ENCODE results near the gene MARCHF3.

DNA sequence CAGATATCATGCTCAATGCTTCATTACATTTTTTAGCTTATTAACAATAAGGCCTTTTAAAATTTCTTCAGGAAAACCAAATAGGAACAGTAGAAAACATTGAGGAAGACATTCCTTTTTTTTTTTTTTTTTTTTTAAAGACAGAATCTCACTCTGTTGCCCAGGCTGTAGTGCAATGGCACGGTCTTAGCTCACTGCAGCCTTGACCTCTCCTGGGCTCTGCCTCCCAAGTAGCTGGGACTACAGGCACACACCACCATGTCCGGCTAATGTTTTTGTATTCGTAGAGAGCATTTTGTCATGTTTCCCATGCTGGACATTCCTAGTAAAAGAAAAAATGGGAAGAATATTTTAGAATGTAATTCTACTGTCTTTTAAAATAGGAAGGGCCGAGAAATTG is 193.1 kb downstream of the MARCHF3 start:
- TF ChIP-seq POLR2AphosphoS5 (IDR thresholded peaks at IDR 0.05; ENCODE audit: low read length) (no peak), POU2F2 (IDR thresholded peaks at IDR 0.05; ENCODE audit: borderline replicate concordance, low read depth, low read length) (no peak), ZNF24 (IDR thresholded peaks at IDR 0.05) (no peak), YY1 (IDR thresholded peaks at IDR 0.05; ENCODE audit: low read depth, low read length) (no peak), CBFB (IDR thresholded peaks at IDR 0.05; ENCODE audit: low read depth) (no peak), CHD4 (IDR thresholded peaks at IDR 0.05) (no peak), SMC3 (IDR thresholded peaks at IDR 0.05; ENCODE audit: borderline replicate concordance, low read length) (no peak), HDAC2 (IDR thresholded peaks at IDR 0.05) (no peak), ESRRA (IDR thresholded peaks at IDR 0.05; ENCODE audit: low read length) (no peak)
- TF ChIP-seq, protein P1, sequence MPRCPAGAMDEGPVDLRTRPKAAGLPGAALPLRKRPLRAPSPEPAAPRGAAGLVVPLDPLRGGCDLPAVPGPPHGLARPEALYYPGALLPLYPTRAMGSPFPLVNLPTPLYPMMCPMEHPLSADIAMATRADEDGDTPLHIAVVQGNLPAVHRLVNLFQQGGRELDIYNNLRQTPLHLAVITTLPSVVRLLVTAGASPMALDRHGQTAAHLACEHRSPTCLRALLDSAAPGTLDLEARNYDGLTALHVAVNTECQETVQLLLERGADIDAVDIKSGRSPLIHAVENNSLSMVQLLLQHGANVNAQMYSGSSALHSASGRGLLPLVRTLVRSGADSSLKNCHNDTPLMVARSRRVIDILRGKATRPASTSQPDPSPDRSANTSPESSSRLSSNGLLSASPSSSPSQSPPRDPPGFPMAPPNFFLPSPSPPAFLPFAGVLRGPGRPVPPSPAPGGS (IDR thresholded peaks at IDR 0.05; ENCODE audit: borderline replicate concordance, insufficient read depth, low read depth, low read length, poor library complexity, severe bottlenecking) = no peak
- TF ChIP-seq, protein P2, sequence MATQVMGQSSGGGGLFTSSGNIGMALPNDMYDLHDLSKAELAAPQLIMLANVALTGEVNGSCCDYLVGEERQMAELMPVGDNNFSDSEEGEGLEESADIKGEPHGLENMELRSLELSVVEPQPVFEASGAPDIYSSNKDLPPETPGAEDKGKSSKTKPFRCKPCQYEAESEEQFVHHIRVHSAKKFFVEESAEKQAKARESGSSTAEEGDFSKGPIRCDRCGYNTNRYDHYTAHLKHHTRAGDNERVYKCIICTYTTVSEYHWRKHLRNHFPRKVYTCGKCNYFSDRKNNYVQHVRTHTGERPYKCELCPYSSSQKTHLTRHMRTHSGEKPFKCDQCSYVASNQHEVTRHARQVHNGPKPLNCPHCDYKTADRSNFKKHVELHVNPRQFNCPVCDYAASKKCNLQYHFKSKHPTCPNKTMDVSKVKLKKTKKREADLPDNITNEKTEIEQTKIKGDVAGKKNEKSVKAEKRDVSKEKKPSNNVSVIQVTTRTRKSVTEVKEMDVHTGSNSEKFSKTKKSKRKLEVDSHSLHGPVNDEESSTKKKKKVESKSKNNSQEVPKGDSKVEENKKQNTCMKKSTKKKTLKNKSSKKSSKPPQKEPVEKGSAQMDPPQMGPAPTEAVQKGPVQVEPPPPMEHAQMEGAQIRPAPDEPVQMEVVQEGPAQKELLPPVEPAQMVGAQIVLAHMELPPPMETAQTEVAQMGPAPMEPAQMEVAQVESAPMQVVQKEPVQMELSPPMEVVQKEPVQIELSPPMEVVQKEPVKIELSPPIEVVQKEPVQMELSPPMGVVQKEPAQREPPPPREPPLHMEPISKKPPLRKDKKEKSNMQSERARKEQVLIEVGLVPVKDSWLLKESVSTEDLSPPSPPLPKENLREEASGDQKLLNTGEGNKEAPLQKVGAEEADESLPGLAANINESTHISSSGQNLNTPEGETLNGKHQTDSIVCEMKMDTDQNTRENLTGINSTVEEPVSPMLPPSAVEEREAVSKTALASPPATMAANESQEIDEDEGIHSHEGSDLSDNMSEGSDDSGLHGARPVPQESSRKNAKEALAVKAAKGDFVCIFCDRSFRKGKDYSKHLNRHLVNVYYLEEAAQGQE (IDR thresholded peaks at IDR 0.05; ENCODE audit: low read depth, low read length) = no peak
- TF ChIP-seq, protein P3, sequence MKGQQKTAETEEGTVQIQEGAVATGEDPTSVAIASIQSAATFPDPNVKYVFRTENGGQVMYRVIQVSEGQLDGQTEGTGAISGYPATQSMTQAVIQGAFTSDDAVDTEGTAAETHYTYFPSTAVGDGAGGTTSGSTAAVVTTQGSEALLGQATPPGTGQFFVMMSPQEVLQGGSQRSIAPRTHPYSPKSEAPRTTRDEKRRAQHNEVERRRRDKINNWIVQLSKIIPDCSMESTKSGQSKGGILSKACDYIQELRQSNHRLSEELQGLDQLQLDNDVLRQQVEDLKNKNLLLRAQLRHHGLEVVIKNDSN (IDR thresholded peaks at IDR 0.05; ENCODE audit: borderline replicate concordance, extremely low read length, insufficient read depth, low read depth, low read length) = no peak
- TF ChIP-seq, protein P4, sequence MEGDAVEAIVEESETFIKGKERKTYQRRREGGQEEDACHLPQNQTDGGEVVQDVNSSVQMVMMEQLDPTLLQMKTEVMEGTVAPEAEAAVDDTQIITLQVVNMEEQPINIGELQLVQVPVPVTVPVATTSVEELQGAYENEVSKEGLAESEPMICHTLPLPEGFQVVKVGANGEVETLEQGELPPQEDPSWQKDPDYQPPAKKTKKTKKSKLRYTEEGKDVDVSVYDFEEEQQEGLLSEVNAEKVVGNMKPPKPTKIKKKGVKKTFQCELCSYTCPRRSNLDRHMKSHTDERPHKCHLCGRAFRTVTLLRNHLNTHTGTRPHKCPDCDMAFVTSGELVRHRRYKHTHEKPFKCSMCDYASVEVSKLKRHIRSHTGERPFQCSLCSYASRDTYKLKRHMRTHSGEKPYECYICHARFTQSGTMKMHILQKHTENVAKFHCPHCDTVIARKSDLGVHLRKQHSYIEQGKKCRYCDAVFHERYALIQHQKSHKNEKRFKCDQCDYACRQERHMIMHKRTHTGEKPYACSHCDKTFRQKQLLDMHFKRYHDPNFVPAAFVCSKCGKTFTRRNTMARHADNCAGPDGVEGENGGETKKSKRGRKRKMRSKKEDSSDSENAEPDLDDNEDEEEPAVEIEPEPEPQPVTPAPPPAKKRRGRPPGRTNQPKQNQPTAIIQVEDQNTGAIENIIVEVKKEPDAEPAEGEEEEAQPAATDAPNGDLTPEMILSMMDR (IDR thresholded peaks at IDR 0.05 in 2 of 3, conservative IDR thresholded peaks at IDR 0.05 in 1 of 3; ENCODE audit: control insufficient read depth in 2 of 3, extremely low read depth in 1 of 3, insufficient read depth in 1 of 3, low read depth in 3 of 3, low read length in 3 of 3) = no peak
- TF ChIP-seq, protein P5, sequence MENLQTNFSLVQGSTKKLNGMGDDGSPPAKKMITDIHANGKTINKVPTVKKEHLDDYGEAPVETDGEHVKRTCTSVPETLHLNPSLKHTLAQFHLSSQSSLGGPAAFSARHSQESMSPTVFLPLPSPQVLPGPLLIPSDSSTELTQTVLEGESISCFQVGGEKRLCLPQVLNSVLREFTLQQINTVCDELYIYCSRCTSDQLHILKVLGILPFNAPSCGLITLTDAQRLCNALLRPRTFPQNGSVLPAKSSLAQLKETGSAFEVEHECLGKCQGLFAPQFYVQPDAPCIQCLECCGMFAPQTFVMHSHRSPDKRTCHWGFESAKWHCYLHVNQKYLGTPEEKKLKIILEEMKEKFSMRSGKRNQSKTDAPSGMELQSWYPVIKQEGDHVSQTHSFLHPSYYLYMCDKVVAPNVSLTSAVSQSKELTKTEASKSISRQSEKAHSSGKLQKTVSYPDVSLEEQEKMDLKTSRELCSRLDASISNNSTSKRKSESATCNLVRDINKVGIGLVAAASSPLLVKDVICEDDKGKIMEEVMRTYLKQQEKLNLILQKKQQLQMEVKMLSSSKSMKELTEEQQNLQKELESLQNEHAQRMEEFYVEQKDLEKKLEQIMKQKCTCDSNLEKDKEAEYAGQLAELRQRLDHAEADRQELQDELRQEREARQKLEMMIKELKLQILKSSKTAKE (IDR thresholded peaks at IDR 0.05; ENCODE audit: low read depth, poor library complexity, severe bottlenecking) = no peak

Data from GM12878 (cell line).